NCI-H774 (cell line): ENCODE results near the gene KLRG1.

Experiments used
- DNase-seq: peaks from one replicate; lab custom pipeline; 2025; lab: John Stamatoyannopoulos, UW

Gene KLRG1

DNA sequence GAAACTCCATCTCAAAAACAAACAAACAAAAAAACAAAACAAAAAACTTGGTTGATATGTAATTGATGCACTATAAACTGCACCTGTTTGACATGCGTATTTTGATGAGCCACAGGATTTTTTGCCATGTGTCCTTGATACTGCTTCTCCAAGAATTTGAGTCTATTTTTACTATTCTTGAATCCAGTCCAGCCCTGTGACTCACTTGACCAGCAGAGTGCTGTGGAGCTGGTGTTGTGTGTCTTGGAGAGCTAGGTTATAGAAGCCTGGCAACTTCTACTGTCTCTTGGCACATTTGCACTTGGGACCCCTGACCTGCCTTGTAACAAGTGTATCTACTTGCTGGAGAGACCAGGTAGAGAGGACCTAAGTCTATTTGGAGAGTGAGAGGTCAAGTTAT, 52.0 kb downstream of the KLRG1 start:
- DNase-seq = no peak

DNA sequence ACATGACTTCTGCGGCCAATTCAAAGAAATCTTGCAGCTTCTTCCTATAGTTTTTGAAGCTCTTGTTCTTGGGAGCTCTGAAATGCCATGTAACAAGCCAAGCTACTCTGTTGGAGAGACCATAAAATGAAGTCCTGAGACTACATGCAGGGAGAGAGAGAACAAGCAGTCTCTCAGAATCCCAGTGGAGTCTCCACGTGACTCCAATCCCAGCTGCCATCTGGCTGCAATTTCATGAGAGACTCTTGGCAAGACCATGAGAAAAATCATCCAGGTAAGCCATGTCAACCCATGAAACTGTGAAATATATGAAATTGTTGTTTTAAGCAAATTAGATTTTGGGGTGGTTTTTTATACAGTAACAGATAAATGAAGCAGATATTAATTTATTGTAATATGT, 54.4 kb downstream of the KLRG1 start:
- DNase-seq = no peak

DNA sequence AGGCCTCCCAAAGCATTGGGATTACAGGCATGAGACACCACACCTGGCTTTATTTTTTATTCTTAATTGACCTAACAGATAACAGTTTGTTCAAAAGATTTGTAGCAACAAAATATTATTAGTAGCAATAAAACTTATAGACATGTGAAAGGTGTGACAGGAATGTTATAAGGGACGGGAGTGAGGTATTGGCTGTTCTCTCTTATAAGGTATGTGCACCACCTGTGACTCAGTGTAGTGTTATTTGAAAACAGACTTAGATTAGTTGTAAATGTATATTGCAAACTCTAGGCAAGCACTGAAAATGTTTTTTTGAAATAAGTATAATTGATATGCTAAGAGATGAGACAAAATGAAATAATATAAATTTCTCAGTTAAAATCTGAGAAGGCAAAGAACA, 57.8 kb downstream of the KLRG1 start:
- no peak for DNase-seq

DNA sequence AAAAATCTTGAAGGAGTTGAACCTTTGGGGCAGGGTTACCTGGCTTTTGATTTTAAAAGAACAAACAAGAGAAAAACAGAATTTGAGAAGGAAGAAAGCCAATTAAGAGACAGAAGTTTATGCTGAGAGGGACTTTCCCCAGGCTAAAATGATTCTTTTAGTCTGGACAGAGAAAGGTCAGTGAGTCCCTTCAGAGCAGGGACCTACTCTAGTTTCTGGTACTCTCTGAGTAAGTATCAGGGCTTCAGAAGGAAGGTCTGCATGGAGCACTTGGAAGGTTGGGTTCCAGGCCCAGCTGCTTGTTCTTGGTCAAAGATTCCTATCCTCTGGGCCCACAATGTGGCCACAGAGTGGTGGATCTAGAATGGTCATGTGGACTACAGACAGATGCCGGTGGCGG, 59.6 kb downstream of the KLRG1 start:
- DNase-seq = no peak

DNA sequence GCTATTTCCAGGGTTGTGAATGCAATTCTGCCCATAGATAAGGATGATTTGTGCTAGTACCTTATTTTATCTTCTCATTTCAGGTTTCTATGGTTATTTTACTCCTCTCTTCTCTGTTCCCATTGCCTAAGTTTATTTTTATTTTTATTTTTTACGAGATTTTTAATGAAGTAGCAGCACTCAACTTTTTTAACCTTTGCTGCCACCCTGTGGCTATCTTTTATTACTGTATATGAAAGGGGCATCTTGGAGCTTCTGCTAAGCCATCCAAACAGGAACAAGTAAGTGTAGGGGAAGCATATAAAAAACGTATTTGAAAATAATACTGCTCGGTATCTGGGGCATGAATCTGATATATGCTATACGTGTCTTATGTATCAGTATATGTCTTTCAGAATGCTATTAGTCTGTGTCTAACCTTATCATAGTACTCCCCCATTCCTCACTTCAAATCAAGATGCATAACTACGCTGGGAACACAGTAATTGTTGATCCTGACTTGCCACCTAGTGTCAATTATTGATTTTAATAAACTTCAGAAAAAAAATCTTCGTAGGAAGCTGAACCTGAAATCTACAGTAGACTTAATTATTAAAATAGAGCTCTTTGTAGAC, 60.3 kb downstream of the KLRG1 start:
- no peak for DNase-seq

DNA sequence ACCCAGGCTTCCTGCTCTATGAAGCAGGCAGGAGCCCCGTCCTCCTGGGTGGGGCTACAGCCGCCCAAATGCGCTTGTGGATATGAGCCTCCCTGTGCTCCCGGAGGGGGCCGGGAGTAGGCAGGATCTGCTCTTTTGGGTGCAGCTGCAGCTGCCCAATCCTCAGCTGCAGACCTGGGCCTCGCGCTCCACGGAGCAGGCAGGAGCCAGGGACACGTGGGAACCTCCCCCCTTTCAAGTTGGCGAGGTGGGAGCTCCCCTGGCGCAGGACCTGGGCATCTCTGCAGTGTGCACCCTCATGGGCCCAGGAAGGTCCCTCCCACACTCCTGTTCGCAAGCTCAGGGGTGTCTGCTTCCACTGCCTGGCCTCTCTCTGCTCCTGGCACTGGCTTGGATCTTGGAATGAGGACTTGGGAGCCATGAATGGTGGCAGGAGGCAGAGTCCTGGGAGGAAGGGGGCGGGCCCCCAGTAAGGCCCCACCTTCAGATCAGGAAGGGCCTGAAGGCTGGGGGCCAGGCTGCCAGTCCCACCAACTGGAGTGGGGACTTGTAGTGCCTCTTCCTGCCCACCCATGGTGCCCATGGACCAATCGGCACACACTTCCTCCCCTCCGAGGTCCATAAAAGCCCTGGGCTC, 61.3 kb downstream of the KLRG1 start:
- no peak for DNase-seq

DNA sequence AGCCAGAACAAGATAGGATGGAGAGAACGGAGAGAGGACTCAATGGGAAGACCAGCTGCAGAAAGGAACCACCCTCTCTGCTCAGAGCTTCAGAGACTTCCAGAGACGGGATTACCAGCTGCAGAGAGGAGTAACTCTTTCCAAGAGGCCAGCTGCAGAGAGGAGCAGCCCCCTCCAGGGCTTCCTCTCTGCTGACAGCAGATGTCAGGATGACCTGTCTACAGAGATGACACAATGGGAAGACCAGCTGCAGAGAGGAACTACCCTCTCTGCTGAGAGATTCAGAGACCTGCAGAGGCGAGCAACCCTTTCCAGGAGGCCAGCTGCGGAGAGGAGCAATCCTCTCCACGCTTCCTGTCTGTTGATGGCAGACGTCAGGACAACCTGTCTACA, 61.8 kb downstream of the KLRG1 start:
- DNase-seq = no peak

DNA sequence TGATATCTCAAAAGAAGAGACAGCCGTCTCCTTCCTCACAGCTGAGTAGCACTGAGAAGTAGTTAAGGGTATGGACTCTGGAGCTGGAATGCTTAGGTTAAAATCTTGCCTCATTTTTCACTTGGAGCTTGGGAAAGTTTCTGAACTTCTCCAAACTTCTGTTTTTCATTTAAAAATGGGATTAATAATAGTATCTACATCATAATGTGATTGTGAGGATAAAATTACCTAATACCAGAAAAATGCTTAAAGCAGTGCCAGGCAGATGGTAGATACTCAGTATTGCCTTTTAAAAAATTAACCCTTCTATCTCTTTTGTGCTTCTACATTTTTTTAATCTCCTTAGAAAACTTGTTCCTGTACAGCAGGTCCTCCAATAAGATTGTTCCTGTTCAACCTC, 63.3 kb downstream of the KLRG1 start:
- DNase-seq = no peak
